HCT116 (cell line): Measurements from ENCODE around the gene SVEP1. TPM values are rescaled to one million over a fixed set of nuclear protein-coding genes. Genes with fewer than 3 reads are reported as not detected.
A peak's percentile ranks its signal among the peaks of the same experiment; 100 is the strongest.

Source experiments
- ATAC-seq: fragments of 200-7000 bp; cut with Tn5 transposase; 2 replicates; pipeline ENCODE4 v1.9.1; 2020; ENCODE audit warnings: mild to moderate bottlenecking, moderate library complexity
- BruUV-seq: library from RNA; stranded (reverse); fragments of 400-500 nt; replicated peaks from 2 replicates; lab custom pipeline; 2021; lab: Mats Ljungman, UMichigan
- CTCF ChIA-PET: fragments of 300-600 bp; sonication (Branson Sonifier 250); formaldehyde crosslinking; loops from one replicate; lab custom pipeline; 2021; ENCODE audit warnings: antibody characterized with exemption; lab: Charles Lee
- POLR2A ChIA-PET: fragments of 300-600, 350-600 bp; sonication (Branson Sonifier 250); formaldehyde crosslinking; loops from one replicate; lab custom pipeline; 2021; ENCODE audit warnings: antibody characterized with exemption; lab: Charles Lee
- RAD21 ChIA-PET, 2 experiments: fragments of 300-600 bp; sonication (Branson Sonifier 250); formaldehyde crosslinking; loops; one replicate each; lab custom pipeline; 2023; ENCODE audit warnings: low total read pairs in 2 of 2; ENCODE audit not compliant: uncharacterized antibody in 2 of 2, unreplicated experiment in 2 of 2, low non-redundant PET in 1 of 2; lab: Charles Lee
- DNase-seq: peaks from one replicate; pipeline ENCODE4 v3.0.0-alpha.2; 2010; ENCODE audit warnings: low read depth, low spot score
- H2AFZ ChIP-seq: fragments of 200-600 bp; shearing (Covaris generic), sonication (generic); 2 replicates; pipeline ENCODE4 v1.6.1; 2017; ENCODE audit warnings: low read depth, mixed run types, mixed read lengths, antibody characterized with exemption, low read length; ENCODE audit not compliant: poor library complexity, severe bottlenecking
- H3K27ac ChIP-seq: 2 replicates; pipeline ENCODE4 v1.5.1; 2012; ENCODE audit warnings: low read depth, low read length
- H3K27me3 ChIP-seq: fragments of 200-600 bp; sonication (generic); 2 replicates; pipeline ENCODE4 v1.6.1; 2016; ENCODE audit warnings: mixed run types, low read length, mixed read lengths; ENCODE audit not compliant: insufficient read depth
- H3K36me3 ChIP-seq, 2 experiments: fragments of 200-500 bp in 1 of 2; fragments of 200-600 bp in 1 of 2; sonication (Bioruptor generic) in 1 of 2; sonication (generic) in 1 of 2; 2 replicates each; pipeline versions ENCODE4 v1.5.1 to v1.6.1; 2014 to 2016; ENCODE audit warnings: low read length in 2 of 2, inconsistent platforms in 1 of 2, mixed read lengths in 1 of 2, mixed run types in 1 of 2; ENCODE audit not compliant: insufficient read depth in 2 of 2, control insufficient read depth in 1 of 2
- H3K4me1 ChIP-seq, 2 experiments: fragments of 200-600 bp in 1 of 2; sonication (generic) in 1 of 2; 2 replicates each; pipeline versions ENCODE4 v1.5.1 to v1.6.1; 2012 to 2017; ENCODE audit warnings: low read length in 2 of 2, inconsistent platforms in 1 of 2, mild to moderate bottlenecking in 1 of 2, mixed read lengths in 1 of 2, mixed run types in 1 of 2, moderate library complexity in 1 of 2; ENCODE audit not compliant: insufficient read depth in 2 of 2, control insufficient read depth in 1 of 2
- H3K4me2 ChIP-seq: fragments of 200-600 bp; sonication (generic); 2 replicates; pipeline ENCODE4 v1.6.1; 2017; ENCODE audit warnings: mixed run types, low read length, mixed read lengths
- H3K4me3 ChIP-seq, 2 experiments: fragments of 200-600 bp in 1 of 2; sonication (generic) in 1 of 2; replicated peaks in 1 of 2; 2 replicates each; pipeline ENCODE4 v1.5.1; 2011 to 2016; ENCODE audit warnings: low read length in 2 of 2, control low read depth in 1 of 2, low read depth in 1 of 2, mild to moderate bottlenecking in 1 of 2, mixed read lengths in 1 of 2, mixed run types in 1 of 2
- H3K79me2 ChIP-seq: fragments of 200-600 bp; sonication (generic); 2 replicates; pipeline ENCODE4 v1.6.1; 2017; ENCODE audit warnings: mild to moderate bottlenecking, mixed run types, low read length, moderate library complexity, mixed read lengths; ENCODE audit not compliant: insufficient read depth
- H3K9ac ChIP-seq: fragments of 200-600 bp; sonication (generic); 2 replicates; pipeline ENCODE4 v1.6.1; 2016; ENCODE audit warnings: low read length, mixed read lengths
- H3K9me2 ChIP-seq: fragments of 200-600 bp; sonication (generic), shearing (Covaris generic); 2 replicates; pipeline ENCODE4 v1.6.1; 2017; ENCODE audit warnings: mixed run types, mild to moderate bottlenecking, moderate library complexity; ENCODE audit not compliant: insufficient read depth
- H3K9me3 ChIP-seq, 2 experiments: fragments of 200-500 bp in 1 of 2; fragments of 200-600 bp in 1 of 2; sonication (Bioruptor generic) in 1 of 2; sonication (generic) in 1 of 2; 2 replicates each; pipeline ENCODE4 v1.6.1; 2014 to 2017; ENCODE audit warnings: low read length in 2 of 2, mixed read lengths in 2 of 2, inconsistent platforms in 1 of 2, low read depth in 1 of 2, mild to moderate bottlenecking in 1 of 2, mixed run types in 1 of 2, moderate library complexity in 1 of 2; ENCODE audit not compliant: control insufficient read depth in 1 of 2, insufficient read depth in 1 of 2
- H4K20me1 ChIP-seq: fragments of 200-600 bp; sonication (generic), shearing (Covaris generic); 2 replicates; pipeline ENCODE4 v1.6.1; 2017; ENCODE audit warnings: mixed run types, mild to moderate bottlenecking, moderate library complexity; ENCODE audit not compliant: insufficient read depth
- CEBPB ChIP-seq: IDR thresholded peaks from 2 replicates; pipeline ENCODE4 v1.6.1; 2012; ENCODE audit warnings: low read depth
- CTCF ChIP-seq, 3 experiments: fragments of 200-600 bp in 1 of 3; sonication (generic) in 1 of 3; IDR thresholded peaks in 2 of 3; conservative IDR thresholded peaks in 1 of 3; 2 replicates each; pipeline ENCODE4 v1.5.1; 2012 to 2017; ENCODE audit warnings: low read depth in 2 of 3, low read length in 2 of 3, antibody characterized with exemption in 1 of 3, borderline replicate concordance in 1 of 3, control low read depth in 1 of 3, mild to moderate bottlenecking in 1 of 3, mixed read lengths in 1 of 3, mixed run types in 1 of 3, moderate library complexity in 1 of 3; ENCODE audit not compliant: insufficient read depth in 1 of 3
- EZH2 ChIP-seq: fragments of 200-600 bp; sonication (generic); IDR thresholded peaks from 2 replicates; pipeline ENCODE4 v1.6.1; 2017; ENCODE audit warnings: antibody characterized with exemption, mixed run types
- FOSL1 ChIP-seq: IDR thresholded peaks from 2 replicates; pipeline ENCODE4 v1.6.1; 2012; ENCODE audit warnings: low read depth
- MAX ChIP-seq: IDR thresholded peaks from 2 replicates; pipeline ENCODE4 v1.6.1; 2012
- POLR2A ChIP-seq: IDR thresholded peaks from 2 replicates; pipeline ENCODE4 v1.7.0; 2011; ENCODE audit warnings: borderline replicate concordance; ENCODE audit not compliant: insufficient read depth, insufficient read length; ENCODE audit errors: extremely low read depth
- SP1 ChIP-seq: IDR thresholded peaks from 2 replicates; pipeline ENCODE4 v1.6.1; 2012; ENCODE audit warnings: low read depth
- ZFX ChIP-seq: fragments of 450-650 bp; IDR thresholded peaks from 2 replicates; pipeline ENCODE4 v1.6.1; 2017
- ZNF274 ChIP-seq: fragments of 200-500 bp; sonication (Bioruptor generic); IDR thresholded peaks from 2 replicates; pipeline ENCODE4 v1.6.1; 2014; ENCODE audit warnings: mild to moderate bottlenecking, low read depth, low read length, inconsistent platforms
- intact Hi-C: fragments of 100-400 bp; cut with micrococcal nuclease; formaldehyde crosslinking; loops from 2 replicates; pipeline ENCODE4 v1.10.0; 2022
- total RNA-seq: library from RNA; stranded (reverse); gene quantifications from one replicate; pipeline ENCODE4 v1.2.1, GENCODE V29; 2021; ENCODE audit not compliant: unreplicated experiment

The SVEP1 gene
- total RNA-seq, 1 experiment from 2014 or later: 0.15 TPM

GRCh38 chr9:110443866-110444220, 135.7 kb downstream of the SVEP1 start:
- ChIA-PET POLR2A (no interaction called here), CTCF (no interaction called here), RAD21 (no interaction called here)
- TF ChIP-seq EZH2 (no peak), CTCF (IDR thresholded peaks at IDR 0.05 in 2 of 3, conservative IDR thresholded peaks at IDR 0.05 in 1 of 3; ENCODE audit: borderline replicate concordance in 1 of 3, insufficient read depth in 1 of 3, low read depth in 2 of 3, low read length in 2 of 3) (no peak), FOSL1 (no peak), POLR2A (no peak), CEBPB (no peak), ZNF274 (no peak), SP1 (no peak), ZFX (no peak)
- Histone ChIP-seq H3K36me3 (no peaks in the 10 kb centered on the region), H3K4me2 (no peak overlapping the region), H3K9me2 (no peaks in the 10 kb centered on the region), H3K9ac (no peak overlapping the region), H3K27ac (no peak overlapping the region), H4K20me1 (no peaks in the 10 kb centered on the region), H3K4me1 (0 out of 4 replicates have a peak, but pooled peaks cover 0 to 2% of the 10 kb centered on the region in 2 experiments), H3K4me3 (no peak overlapping the region), H2AFZ (no peak overlapping the region), H3K27me3 (no peaks in the 10 kb centered on the region), H3K9me3 (no peaks in the 10 kb centered on the region), H3K79me2 (no peaks in the 10 kb centered on the region)
- intact Hi-C loops: no loop called here
- no peak for ATAC-seq
- no peak for DNase-seq
- no TSS peak for BruUV-seq

- no peaks in the 10 kb centered on the region for H3K9me2 ChIP-seq
- no peaks in the 10 kb centered on the region for H3K9me3 ChIP-seq
- ChIA-PET POLR2A (no interaction called here), CTCF (interaction anchor here (0.7 kb wide), 1 partner anchor 16 kb away, joined by 5 read pairs; no protein-coding TSS in a partner anchor), RAD21 (no interaction called here)
- no peaks in the 10 kb centered on the region for H4K20me1 ChIP-seq
- H3K79me2 ChIP-seq: no peaks in the 10 kb centered on the region
- no peak overlapping the region for H2AFZ ChIP-seq
- BruUV-seq: no TSS peak
- no peak overlapping the region for H3K27ac ChIP-seq
- H3K4me2 ChIP-seq: no peak overlapping the region
- H3K36me3 ChIP-seq: no peaks in the 10 kb centered on the region
- ATAC-seq: no peak
- H3K4me1 ChIP-seq: 0 out of 4 replicates have a peak, but pooled peaks cover 0 to 2% of the 10 kb centered on the region in 2 experiments
- TF ChIP-seq CEBPB: peak; percentile 48; the same call in 1 of the 2 replicates
- no peak for TF ChIP-seq MAX
- TF ChIP-seq, all 23 proteins: peak for 1
- Histone ChIP-seq H3K27me3 (no peaks in the 10 kb centered on the region), H3K9ac (no peak overlapping the region), H3K4me3 (no peak overlapping the region)
- intact Hi-C loops: no loop called here
- no peak for DNase-seq
Observed at GRCh38 chr9:110443146-110443865, 136.2 kb downstream of the SVEP1 start.
